ENCODE results near the gene MAPKAP1.

The MAPKAP1 gene

DNA sequence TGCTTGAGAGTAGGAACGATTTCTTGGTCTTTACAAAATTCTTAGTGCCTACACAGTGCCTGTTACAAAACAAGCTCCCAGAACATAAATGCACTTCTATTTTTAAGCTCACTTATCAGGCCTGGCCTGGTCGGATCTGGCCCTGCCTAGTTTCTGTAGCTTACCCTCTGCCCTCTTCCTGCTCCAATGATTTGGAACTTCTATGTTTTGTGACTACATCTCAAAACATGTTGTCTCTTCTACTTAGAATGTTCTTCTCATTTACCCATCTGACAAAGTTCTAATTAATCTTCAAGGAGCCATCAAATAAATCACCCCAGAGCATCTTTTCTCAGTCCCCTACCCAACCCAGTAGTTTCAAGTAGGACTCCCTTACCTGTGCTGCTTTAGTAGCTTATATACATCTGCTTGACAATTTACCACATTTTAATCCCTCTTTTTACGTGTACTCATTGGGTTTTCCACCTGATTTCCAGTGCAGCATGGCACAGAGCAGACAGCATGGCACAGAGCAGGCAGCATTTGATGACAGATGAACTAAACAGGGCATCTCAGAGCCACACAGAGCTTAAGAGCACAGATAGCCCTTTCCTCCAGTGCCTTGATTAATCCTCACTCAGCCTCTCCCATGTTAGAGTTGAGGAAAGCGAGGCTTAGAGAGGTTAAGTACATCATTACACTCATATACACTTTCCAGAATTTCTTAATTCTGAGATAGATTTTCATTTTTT lies 171.9 kb downstream of the MAPKAP1 start:
- Histone ChIP-seq H3K4me2 (ENCODE audit: low read depth, low read length, poor library complexity, severe bottlenecking) (no peak overlapping the region), H3K9me2 (replicated peaks; ENCODE audit: insufficient read depth, low read length) (no peaks in the 10 kb centered on the region), H3K36me3 (ENCODE audit: low read length) (no peaks in the 10 kb centered on the region), H3K27ac (ENCODE audit: low read depth, low read length) (no peak overlapping the region), H3F3A (ENCODE audit: insufficient read depth) (no peaks in the 10 kb centered on the region), H4K20me1 (ENCODE audit: low read depth, low read length) (no peaks in the 10 kb centered on the region), H3K79me2 (ENCODE audit: insufficient read depth, low read length) (no peaks in the 10 kb centered on the region), H3K4me3 (ENCODE audit: insufficient read depth, low read length, poor library complexity, severe bottlenecking) (no peak overlapping the region), H3K9ac (ENCODE audit: low read length) (no peak overlapping the region), H3K9me3 (ENCODE audit: insufficient read depth, low read length) (no peaks in the 10 kb centered on the region), H2AFZ (ENCODE audit: low read depth, low read length, severe bottlenecking) (no peak overlapping the region), H3K27me3 (ENCODE audit: low read length) (no peaks in the 10 kb centered on the region)
- TF ChIP-seq, protein P1, sequence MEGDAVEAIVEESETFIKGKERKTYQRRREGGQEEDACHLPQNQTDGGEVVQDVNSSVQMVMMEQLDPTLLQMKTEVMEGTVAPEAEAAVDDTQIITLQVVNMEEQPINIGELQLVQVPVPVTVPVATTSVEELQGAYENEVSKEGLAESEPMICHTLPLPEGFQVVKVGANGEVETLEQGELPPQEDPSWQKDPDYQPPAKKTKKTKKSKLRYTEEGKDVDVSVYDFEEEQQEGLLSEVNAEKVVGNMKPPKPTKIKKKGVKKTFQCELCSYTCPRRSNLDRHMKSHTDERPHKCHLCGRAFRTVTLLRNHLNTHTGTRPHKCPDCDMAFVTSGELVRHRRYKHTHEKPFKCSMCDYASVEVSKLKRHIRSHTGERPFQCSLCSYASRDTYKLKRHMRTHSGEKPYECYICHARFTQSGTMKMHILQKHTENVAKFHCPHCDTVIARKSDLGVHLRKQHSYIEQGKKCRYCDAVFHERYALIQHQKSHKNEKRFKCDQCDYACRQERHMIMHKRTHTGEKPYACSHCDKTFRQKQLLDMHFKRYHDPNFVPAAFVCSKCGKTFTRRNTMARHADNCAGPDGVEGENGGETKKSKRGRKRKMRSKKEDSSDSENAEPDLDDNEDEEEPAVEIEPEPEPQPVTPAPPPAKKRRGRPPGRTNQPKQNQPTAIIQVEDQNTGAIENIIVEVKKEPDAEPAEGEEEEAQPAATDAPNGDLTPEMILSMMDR (IDR thresholded peaks at IDR 0.05; ENCODE audit: insufficient read depth, low read length, poor library complexity, severe bottlenecking) = no peak
- no peak for TF ChIP-seq EZH2phosphoT487 (conservative IDR thresholded peaks at IDR 0.05; ENCODE audit: low read length)

DNA sequence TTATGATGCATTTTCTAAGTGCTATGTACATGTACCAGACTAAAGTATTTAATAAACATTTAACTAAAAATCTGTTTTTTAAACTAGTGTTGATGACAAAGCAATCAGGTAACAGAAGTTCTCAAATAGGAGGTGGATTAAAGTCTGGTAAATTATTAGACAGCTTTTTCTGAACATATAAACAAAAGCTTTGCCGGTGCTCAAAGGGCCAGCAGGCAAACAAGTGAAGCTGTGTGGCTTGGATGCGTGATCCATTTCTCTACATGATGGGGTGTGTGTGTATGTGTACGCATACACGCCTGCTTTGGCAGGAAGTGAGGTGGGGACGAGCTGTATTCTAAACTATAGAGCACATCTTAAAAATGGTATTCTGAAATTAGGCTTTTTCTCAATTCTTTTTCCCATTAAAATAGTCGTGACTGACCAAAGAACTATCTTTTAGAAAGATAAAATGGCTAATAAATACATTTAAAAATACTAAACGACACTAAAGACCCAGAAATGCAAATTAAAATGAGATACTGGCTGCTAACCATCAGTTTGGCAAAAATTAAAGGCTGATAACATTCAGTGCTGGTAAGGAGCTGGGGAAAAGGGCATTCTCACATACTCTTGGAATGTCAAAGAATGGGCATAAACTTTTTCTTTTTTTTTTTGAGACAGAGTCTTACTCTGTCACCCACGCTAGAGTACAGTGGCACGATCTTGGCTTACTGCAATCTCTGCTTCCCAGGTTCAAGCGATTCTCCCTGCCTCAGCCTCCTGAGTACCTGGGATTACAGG lies 174.0 kb downstream of the MAPKAP1 start:
- H3K4me3 ChIP-seq (ENCODE audit: insufficient read depth, low read length, poor library complexity, severe bottlenecking) = no peak overlapping the region
- no peaks in the 10 kb centered on the region for H3K79me2 ChIP-seq (ENCODE audit: insufficient read depth, low read length)
- H4K20me1 ChIP-seq (ENCODE audit: low read depth, low read length) = no peaks in the 10 kb centered on the region
- H3K9ac ChIP-seq (ENCODE audit: low read length) = no peak overlapping the region
- H3K4me2 ChIP-seq (ENCODE audit: low read depth, low read length, poor library complexity, severe bottlenecking) = no peak overlapping the region
- H3K9me3 ChIP-seq (ENCODE audit: insufficient read depth, low read length) = no peaks in the 10 kb centered on the region
- no peaks in the 10 kb centered on the region for H3K36me3 ChIP-seq (ENCODE audit: low read length)
- TF ChIP-seq, protein P1 (IDR thresholded peaks at IDR 0.05; ENCODE audit: insufficient read depth, low read length, poor library complexity, severe bottlenecking) = no peak
- TF ChIP-seq EZH2phosphoT487 (conservative IDR thresholded peaks at IDR 0.05; ENCODE audit: low read length) = no peak
- no peaks in the 10 kb centered on the region for H3K27me3 ChIP-seq (ENCODE audit: low read length)
- H2AFZ ChIP-seq (ENCODE audit: low read depth, low read length, severe bottlenecking) = no peak overlapping the region
- H3F3A ChIP-seq (ENCODE audit: insufficient read depth) = 0 out of 2 replicates have a peak, but pooled peaks cover 4% of the 10 kb centered on the region
- no peak overlapping the region for H3K27ac ChIP-seq (ENCODE audit: low read depth, low read length)
- no peaks in the 10 kb centered on the region for H3K9me2 ChIP-seq (replicated peaks; ENCODE audit: insufficient read depth, low read length)

DNA sequence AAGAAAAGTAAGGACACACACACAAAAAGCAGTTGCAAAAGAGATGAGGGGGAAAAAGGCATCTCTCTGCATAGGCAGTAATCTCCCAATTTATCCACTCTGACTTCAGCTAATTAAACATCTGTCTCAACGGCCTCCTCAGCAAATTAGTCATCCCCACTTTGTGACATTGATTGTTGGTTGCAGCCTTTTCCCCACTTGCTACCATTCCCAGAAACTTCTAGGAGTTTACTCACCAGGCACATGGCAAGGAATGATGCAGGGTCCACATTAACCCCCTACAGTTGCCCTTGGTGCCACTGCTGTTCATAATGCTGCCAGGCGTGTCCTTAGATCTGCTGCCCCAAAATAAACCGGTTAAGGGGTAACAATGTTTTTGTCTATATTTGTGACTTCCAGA lies 174.6 kb downstream of the MAPKAP1 start:
- Histone ChIP-seq H4K20me1 (ENCODE audit: low read depth, low read length) (no peaks in the 10 kb centered on the region), H3K27ac (ENCODE audit: low read depth, low read length) (no peak overlapping the region), H3K9ac (ENCODE audit: low read length) (no peak overlapping the region), H3K4me3 (ENCODE audit: insufficient read depth, low read length, poor library complexity, severe bottlenecking) (no peak overlapping the region), H3K79me2 (ENCODE audit: insufficient read depth, low read length) (no peaks in the 10 kb centered on the region), H2AFZ (ENCODE audit: low read depth, low read length, severe bottlenecking) (no peak overlapping the region), H3K4me2 (ENCODE audit: low read depth, low read length, poor library complexity, severe bottlenecking) (no peak overlapping the region), H3K9me2 (replicated peaks; ENCODE audit: insufficient read depth, low read length) (no peaks in the 10 kb centered on the region), H3K27me3 (ENCODE audit: low read length) (no peaks in the 10 kb centered on the region), H3K36me3 (ENCODE audit: low read length) (no peaks in the 10 kb centered on the region), H3K9me3 (ENCODE audit: insufficient read depth, low read length) (no peaks in the 10 kb centered on the region), H3F3A (ENCODE audit: insufficient read depth) (0 out of 2 replicates have a peak, but pooled peaks cover 4% of the 10 kb centered on the region)
- TF ChIP-seq, protein P1 (IDR thresholded peaks at IDR 0.05; ENCODE audit: insufficient read depth, low read length, poor library complexity, severe bottlenecking) = no peak
- no peak for TF ChIP-seq EZH2phosphoT487 (conservative IDR thresholded peaks at IDR 0.05; ENCODE audit: low read length)
